HG02884 (cell line): Measurements from ENCODE around the gene BNIP3.
"Not testable (repeated sequence)": the region's sequence is repeated elsewhere in the genome, so short reads cannot be mapped to it uniquely, and the experiment has no call there.

ENCODE experiments used
- ATAC-seq: cut with Tn5 transposase; IDR thresholded peaks from one replicate; pipeline ENCODE4 v1.9.1; 2021; ENCODE audit warnings: mild to moderate bottlenecking, moderate library complexity; ENCODE audit not compliant: unreplicated experiment

The BNIP3 gene

DNA sequence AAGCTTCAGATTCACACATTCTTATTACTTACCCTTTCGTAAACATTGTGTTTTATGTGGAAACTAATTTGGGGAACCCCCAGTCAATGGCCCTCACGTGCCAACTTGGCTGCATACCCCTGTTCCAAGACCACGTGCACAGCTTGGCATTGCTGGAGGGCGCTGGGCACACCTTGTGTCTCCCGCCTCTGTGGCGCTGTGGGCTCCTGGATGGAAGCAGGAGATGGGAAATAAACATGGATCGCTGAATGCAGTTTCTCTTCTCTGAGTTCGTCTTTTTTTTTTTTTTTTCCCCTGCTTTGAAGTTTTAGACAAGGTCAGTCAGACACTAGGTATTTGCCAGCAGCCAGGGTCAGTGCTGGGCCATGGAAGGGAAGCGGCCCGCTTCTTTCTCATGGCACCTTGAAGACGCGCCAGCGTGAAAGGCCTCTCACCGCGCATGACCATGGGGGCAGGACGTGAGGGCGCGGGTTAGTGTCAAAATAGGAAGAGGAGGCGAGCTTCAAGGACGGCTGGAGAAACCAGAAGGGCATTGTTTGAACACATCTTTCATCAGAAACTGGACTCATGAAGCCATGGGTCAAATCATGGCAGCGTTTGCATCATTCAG is 27.3 kb downstream of the BNIP3 start:
- ATAC-seq: no peak

DNA sequence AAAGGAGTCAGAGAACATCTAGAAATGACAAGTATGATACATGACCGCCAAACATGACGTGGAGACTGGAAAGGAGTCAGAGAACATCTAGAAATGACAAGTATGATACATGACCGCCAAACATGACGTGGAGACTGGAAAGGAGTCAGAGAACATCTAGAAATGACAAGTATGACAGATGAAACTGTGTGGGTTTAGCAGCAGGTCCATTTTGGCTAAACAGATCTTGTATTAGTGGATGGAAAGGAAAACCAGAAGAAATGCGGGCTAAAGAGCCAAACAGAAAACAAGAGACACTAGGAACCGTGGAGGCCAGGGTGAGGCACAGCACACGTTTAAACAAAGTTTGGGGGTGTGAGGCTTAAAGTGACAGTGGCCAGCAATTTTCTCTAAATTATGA is 31.8 kb downstream of the BNIP3 start:
- ATAC-seq: not testable (repeated sequence)

DNA sequence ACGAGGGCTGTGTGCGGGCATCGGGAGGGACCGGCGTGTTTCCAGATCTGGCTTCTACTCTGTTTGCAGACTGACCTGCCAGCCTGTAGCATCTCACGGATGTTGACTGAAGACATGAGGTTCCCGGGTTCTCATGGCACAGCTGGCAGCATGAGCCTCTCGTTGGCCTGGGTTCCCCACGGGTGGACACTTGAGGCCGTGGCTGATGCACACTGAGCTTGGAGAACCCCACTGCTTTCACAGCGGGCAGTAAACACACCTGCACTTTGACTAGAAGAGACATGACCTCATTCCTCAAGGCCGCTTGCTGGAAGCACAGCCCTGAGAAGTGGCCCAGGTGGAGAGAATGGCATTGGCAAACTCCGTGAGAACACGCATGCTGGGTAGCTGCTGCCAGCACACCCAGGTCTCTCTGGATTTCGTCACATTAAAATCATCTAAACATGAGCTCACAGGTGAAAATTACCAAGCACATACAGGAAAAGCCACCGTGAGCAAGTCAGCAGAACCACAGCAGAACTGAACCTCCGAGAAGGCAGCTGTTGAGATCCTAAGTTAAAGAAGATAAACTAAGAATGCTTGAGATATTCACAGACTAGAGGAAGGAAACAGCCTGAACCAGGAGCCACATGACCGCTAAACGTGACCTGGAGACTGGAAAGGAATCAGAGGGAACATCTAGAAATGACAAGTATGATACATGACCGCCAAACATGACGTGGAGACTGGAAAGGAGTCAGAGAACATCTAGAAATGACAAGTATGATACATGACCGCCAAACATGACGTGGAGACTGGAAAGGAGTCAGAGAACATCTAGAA is 32.5 kb downstream of the BNIP3 start:
- no peak for ATAC-seq

DNA sequence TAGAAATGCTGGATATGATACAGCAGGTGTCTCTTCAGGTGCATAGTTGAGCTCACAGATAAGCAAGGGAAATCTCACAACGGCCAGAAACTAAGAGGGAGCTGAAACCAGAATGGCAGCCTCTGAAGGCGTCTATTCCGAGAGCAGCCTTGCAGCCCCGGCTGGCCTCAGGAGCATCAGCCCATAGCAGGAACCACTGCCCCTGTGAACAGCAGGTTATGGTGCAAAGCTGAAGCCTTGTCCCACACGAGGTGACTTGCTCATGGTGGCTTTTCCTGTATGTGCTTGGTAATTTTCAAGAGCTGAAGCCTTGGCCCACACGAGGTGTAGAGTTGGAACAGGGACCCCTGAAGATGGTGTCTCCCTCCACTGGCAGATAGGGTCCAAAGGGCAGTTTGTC is 33.2 kb downstream of the BNIP3 start:
- no peak for ATAC-seq

DNA sequence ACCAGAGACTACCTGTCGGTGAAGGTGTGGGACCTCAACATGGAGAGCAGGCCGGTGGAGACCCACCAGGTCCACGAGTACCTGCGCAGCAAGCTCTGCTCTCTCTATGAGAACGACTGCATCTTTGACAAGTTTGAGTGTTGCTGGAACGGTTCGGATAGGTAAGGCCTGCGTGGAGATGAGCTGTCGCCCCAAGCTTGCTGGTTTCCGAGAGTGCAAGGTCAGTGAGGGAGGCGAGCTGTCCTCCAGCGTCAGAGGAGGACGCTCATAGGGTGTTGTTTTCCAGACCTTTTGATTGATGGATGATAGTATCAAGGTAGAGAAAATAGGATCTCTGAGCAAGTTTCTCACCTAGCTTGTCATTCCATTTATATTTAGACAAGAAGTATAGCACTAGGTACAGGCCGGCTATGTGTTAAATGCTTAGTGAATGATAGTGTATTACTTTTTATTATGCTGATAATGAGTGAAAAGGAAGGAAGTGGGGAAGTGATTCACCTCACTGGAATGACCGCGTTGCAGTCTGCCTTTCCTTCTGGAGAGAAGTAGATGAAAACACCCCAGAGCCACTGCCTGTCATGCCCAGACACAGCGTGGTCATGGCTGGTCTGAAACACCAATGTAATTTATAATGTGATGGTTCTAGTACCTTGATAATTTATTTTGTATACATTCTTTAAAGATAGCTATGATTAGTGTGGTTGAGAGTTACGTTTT is 33.9 kb downstream of the BNIP3 start:
- no peak for ATAC-seq

DNA sequence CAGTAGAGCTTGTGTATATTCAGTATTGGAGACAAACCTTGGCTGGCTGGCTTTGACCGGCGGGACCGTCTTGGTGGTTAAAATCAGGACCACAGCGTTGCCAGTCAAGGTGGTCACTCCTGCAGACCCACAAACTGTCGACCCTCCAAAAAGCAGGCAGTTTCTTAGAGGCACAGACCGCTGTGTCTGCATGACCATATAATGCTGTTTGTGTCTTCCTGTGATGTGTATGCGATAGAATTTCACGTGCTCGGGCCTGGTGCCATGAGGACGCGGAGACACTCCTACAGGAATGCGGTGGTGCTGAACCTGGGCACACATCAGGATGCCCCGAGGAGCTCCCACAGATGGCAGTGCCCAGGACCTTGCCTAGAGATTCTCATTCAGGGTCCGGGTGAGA is 34.8 kb downstream of the BNIP3 start:
- no peak for ATAC-seq

DNA sequence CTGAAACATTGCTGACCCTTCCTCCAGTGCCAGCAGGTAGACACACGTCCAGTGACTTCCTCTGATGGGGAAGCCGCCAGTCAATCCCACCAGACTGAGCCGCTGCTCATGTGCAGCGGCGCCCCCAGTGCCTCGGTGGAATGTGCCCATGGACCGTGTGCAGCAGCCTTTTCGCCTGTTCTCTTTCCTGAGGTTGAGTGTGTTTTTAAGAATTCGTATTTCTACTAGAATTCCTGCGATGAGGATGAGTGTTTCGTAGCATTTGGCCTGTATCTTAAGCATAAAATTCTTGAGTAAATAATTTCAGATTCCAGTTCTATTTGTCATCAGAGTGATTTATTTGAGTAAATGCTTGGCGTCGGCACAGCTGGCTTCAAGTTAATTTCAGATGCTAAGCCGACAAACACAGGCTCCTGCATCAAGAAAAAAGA is 35.4 kb downstream of the BNIP3 start:
- no peak for ATAC-seq

DNA sequence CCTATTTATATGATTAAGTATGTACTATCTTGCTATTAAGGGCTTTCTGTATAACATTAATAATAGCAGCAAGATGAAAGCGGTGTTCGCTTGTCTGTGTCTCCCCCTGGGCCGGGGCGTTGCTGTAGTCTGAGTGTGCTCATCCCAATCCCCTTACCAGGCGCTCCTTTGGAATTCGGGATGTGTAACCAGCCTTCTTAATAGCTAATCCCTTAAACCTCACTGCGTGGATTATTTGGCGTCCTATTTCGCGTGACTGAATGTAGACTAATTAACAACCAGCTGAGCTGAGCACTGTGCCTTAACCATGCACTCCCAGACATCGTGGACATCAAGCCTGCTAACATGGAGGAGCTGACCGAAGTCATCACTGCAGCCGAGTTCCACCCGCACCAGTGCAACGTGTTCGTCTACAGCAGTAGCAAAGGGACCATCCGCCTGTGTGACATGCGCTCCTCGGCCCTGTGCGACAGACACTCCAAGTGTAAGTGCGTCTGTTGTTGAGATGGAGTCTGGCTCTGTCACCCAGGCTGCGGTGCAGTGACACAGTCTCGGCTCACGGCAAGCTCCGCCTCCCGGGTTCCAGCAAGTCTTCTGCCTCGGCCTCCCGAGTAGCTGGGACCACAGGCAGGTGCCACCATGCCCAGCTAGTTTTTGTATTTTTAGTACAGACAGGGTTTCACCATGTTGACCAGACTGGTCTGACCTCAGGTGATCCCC is 36.6 kb downstream of the BNIP3 start:
- no peak for ATAC-seq

DNA sequence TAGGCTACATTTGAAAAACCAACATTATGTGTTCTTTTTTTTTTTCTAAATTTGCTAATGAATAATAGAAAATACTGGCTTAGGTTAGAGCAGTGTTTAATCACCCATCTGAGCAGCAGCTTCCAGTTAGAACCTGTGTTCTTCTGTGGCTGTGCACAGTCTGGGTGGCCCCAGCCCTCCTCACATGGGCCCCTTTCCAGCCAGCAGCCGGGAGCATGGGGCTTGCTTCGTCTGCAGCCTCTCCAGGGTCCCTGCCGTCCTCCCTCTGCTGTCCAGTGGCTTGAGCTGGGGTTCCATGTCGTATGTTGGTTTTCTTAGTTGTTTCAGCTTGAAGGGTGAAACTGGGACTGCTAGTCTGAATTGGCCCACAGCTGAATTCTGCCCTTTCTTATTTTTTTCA is 37.3 kb downstream of the BNIP3 start:
- ATAC-seq: no peak

DNA sequence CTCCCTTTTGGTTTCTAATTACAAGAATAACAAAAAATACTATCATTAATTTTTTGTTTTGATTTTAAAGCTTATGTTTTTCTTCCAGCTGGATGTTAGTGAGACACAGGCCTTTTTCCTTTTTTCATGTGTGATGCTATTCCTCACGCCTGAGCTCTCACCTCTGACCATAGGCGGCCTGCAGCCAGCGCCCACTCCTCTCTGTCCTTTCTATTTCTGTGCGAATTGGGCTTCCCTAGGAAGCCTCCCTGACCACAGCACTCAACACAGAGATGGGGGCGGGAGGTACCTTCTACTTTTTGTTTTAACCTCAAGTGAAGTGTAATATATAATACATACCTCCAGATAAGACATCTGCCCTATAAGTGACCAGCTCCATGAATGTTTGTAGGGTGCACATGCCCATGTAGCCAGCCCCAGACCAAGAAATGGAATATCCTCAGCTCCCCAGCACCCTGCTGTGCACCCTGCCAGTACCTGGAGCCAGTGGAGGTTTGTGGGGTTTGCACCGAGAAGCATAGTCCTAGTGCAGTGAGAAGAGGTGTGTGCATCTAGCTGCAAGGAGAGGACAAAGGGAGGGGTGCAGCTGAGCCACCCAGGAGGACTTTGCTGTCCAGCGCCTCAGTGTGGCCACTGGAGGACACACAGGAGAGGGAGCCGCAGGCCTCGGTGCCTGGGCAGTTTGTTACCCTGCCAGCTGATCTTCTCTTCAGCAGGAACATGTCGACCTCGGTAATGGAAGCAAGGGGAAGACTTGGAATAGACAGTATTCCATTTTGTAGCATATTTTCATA is 38.5 kb downstream of the BNIP3 start:
- no peak for ATAC-seq

DNA sequence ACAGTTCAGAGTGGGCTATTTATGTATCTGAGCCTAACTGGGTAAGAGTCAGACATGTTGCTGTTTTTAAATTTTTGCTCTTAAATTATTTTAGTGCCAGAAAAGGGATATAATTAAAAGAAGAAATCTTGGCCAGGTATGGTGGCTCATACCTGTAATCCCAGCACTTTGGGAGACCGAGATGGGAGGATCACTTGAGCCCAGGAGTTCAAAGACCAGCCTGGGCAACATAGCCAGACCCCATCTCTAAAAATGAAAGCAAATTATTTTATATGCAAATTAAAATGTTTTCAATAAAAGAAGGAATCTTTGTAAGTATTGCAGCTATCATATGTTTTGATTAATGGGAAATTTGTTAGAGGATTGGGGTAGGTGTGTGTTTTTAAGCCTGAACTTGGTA is 39.3 kb downstream of the BNIP3 start:
- no peak for ATAC-seq

DNA sequence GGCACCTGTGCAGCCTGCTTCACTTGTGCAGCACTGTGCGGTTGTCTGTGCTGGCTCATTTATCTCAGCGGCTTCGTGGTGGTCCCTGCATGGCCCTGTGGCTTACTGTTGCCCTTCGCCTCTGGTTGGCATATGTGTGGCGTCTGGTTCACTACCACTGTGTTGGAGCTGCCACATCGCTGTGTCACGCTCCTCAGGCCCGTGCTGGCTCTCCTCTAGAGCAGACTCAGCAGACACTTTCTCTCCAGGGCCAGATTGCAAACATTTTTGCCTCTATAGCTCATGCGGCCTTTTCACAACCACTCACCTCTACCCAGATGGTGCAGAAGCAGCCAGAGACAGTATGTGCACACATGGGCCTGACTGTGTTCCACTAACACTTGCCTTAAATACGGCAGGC is 43.0 kb downstream of the BNIP3 start:
- ATAC-seq: no peak

DNA sequence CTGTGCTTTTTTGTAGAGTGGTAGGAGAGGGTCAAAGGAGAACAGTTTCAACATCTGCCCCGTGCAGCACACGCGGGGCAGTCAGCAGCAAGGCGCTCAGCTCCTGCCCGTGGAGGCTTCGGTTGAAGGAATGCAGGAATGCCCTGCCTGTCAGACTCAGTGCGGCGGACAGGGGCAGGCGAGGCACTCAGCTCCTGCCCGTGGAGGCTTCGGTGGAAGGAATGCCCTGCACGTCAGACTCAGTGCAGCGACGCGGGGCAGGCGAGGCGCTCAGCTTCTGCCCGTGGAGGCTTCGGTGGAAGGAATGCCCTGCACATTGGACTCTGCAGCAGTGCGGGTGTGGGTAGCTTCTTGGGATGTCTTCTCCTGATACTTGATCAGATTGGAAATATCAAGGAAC is 43.9 kb downstream of the BNIP3 start:
- ATAC-seq: no peak

DNA sequence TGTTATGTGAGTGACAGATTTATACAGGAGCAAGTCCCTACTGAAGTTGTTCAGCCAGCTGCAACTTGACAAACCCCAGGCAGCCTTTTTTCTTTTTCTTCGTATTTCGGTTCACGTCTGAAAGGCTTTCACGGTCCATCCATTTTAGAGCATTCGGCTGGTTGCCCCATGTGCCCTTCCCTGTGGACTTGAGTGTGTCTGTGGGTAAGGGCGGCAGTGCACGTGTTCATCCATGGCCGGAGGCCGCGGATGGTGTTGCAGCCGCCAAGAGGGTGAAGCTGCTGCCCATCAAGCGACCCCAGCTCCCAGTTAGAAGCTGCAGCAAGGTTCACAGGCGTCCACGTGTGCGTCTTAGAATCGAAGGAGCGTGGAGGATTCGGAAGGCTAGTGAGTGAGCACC is 45.0 kb downstream of the BNIP3 start:
- no peak for ATAC-seq

DNA sequence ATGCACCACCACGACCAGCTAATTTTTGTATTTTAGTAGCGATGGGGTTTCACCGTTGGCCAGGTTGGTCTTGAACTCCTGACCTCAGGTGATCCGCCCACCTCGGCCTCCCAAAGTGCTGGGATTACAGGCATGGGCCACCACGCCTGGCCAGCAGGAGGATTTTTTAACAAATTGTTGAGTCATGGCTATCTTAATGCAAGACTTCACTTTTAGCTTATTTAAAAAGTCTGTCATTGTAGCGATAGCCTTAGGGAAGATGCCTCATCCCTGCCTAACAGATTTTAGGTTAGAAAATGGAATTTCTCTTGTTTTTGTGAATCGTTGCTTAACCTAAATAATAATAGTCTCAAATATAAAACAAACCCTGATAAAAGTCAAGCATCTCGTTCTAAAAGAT is 45.4 kb downstream of the BNIP3 start:
- no peak for ATAC-seq

DNA sequence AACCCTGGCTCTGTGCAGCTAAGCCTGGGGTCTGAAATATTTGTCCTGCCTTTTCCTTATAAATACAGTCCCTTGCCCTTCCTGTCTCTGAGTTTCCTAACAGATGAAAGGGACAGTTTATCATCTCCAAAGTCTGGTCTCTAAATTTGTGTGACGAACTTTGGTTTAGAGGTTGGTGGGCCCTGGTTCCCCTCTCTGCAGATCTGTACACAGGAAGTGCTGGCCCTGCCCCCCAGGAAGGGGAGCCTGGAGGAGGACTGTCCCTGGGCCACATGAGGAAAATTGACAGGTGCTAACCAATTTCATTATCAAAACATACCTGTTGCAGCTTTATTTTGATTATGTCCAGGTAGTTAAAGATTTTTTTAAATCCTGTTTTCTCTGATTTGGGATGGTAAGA is 46.5 kb downstream of the BNIP3 start:
- no peak for ATAC-seq

DNA sequence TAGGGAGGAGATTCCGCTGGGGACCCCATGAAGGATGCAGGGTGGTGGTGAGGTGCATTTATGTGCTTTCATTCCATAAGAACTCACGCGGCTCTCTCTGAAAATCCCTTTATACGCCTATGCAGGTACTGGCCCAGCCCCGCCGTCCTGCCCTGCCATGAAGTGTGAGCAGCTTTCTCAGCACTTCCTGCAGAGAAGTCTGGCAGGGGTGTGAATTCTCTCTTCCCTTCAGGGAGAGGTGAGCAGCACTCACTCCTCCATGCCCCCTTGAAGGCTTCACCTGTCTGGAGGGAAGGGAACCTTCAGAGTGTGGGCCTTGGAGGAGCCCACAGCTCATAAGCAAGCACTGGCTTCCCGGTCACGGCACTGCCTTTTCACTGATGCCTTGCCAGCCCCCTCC is 47.0 kb downstream of the BNIP3 start:
- ATAC-seq: no peak

DNA sequence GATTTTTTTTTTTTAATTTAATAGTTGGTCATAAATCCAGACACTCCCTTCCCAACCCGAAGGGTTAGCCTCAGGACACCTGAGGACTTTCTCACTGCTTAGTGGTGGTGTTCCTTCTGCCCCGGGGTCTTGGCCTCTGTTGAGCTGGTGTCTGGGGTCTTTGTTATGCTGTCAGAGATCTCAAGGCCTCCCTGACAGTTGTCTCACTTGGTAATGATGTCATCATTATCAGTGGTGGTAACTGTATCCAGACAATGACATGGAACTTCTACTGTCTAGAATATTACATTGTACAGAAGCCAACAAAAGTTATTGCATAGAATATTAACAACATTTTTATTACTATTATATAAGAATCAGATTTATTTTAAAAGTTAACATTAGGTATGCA is 48.0 kb downstream of the BNIP3 start:
- no peak for ATAC-seq

DNA sequence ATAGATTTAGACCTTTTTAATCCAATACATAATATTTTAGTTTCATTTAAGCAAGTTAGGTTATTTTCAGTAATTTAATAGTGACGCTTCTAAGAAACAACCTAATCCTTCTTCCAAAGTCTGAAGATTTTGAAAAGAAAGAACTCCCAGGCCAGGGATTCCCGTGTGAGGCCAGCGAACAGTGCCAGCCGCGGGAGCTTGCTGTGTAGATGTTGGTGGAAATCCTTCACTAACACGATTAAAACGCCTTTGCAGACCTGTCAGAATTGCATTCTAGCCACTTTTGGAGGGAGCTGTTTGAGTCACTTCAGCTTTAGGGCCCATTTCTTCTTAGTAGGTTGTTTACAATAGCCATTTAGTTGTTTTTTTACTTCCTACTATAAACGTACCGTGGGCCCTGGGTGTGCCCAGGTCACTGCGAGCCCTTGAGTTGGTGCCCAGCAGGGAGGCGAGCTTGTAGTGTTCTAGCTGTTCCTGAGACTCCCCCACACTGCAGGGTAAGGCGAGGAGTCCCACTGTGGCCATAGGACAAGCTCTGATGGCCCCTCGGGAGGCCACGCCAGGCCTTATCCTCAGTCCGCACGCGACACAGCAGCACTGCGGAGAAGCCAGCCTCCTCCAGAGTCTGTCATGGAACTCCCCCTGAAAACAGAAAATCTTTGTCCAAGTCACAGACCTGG is 48.6 kb downstream of the BNIP3 start:
- ATAC-seq: no peak

DNA sequence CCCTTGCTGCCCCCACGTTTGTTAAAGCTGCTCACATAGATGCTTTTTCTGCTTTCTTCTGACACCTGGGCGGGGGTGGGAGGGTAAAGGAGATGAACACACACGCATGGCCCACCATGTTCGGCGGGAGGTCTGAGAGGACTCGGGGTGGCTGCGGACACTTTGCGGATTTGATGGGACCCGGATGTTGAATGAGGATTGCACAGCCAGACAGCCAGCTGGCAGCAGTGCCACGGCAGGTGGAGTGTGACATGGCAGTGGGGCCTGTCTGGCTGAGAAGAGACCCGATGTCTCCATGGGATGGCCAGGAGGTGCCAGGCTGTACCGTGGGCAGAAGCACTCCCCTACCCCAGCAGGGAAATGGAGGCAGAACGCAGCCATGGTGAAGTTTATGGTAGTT is 49.7 kb downstream of the BNIP3 start:
- no peak for ATAC-seq
